H9 (cell line): Measurements from ENCODE around the gene PYGO2. TPM values are rescaled to one million over a fixed set of nuclear protein-coding genes. Genes with fewer than 3 reads are reported as not detected.
A peak's percentile ranks its signal among the peaks of the same experiment; 100 is the strongest.

Experiments used
- DNase-seq: peaks from one replicate; pipeline ENCODE4 v3.0.0-alpha.2; 2017
- H2AFZ ChIP-seq: one replicate; pipeline ENCODE4 v1.6.1; 2013; ENCODE audit warnings: mild to moderate bottlenecking, low read length, control low read depth, moderate library complexity
- H2AK5ac ChIP-seq: 2 replicates; pipeline ENCODE4 v1.6.1; 2013; ENCODE audit warnings: low read length, control low read depth, mixed read lengths; ENCODE audit not compliant: insufficient read length
- H2BK120ac ChIP-seq: one replicate; pipeline ENCODE4 v1.6.1; 2013; ENCODE audit warnings: low read depth, mild to moderate bottlenecking, low read length, control low read depth, inconsistent platforms; ENCODE audit not compliant: poor library complexity, severe bottlenecking
- H2BK12ac ChIP-seq: 2 replicates; pipeline ENCODE4 v1.6.1; 2013; ENCODE audit warnings: low read length, control low read depth, mixed read lengths, low read depth; ENCODE audit not compliant: insufficient read length
- H2BK15ac ChIP-seq: 2 replicates; pipeline ENCODE4 v1.6.1; 2013; ENCODE audit warnings: low read depth, low read length, control low read depth
- H2BK20ac ChIP-seq: one replicate; pipeline ENCODE4 v1.6.1; 2013; ENCODE audit warnings: low read depth, mild to moderate bottlenecking, low read length, control low read depth, inconsistent platforms; ENCODE audit not compliant: poor library complexity, severe bottlenecking
- H2BK5ac ChIP-seq: 2 replicates; pipeline ENCODE4 v1.6.1; 2013; ENCODE audit warnings: low read length, control low read depth, mixed read lengths; ENCODE audit not compliant: insufficient read length
- H3K14ac ChIP-seq: 2 replicates; pipeline ENCODE4 v1.6.1; 2013; ENCODE audit warnings: low read length, control low read depth; ENCODE audit not compliant: insufficient read depth
- H3K18ac ChIP-seq: 2 replicates; pipeline ENCODE4 v1.6.1; 2013; ENCODE audit warnings: low read depth, mild to moderate bottlenecking, mixed read lengths, low read length, control low read depth; ENCODE audit not compliant: insufficient read length
- H3K23ac ChIP-seq: 2 replicates; pipeline ENCODE4 v1.6.1; 2013; ENCODE audit warnings: low read length, control low read depth, mixed read lengths, low read depth; ENCODE audit not compliant: insufficient read length
- H3K23me2 ChIP-seq: 2 replicates; pipeline ENCODE4 v1.6.1; 2013; ENCODE audit warnings: low read depth, mild to moderate bottlenecking, mixed read lengths, low read length, control low read depth; ENCODE audit not compliant: insufficient read length, poor library complexity, severe bottlenecking
- H3K27ac ChIP-seq: 2 replicates; pipeline ENCODE4 v1.5.1; 2013; ENCODE audit warnings: low read length, control low read depth, mixed read lengths, low read depth; ENCODE audit not compliant: insufficient read length
- H3K27me3 ChIP-seq: 2 replicates; pipeline ENCODE4 v1.6.1; 2013; ENCODE audit warnings: low read length, control low read depth, inconsistent platforms; ENCODE audit not compliant: insufficient read depth
- H3K4ac ChIP-seq: 2 replicates; pipeline ENCODE4 v1.6.1; 2013; ENCODE audit warnings: low read depth, mild to moderate bottlenecking, control low read depth, inconsistent platforms, low read length, moderate library complexity
- H3K4me1 ChIP-seq: 2 replicates; pipeline ENCODE4 v1.6.1; 2013; ENCODE audit warnings: low read length, control low read depth, inconsistent platforms; ENCODE audit not compliant: insufficient read depth
- H3K4me2 ChIP-seq: 2 replicates; pipeline ENCODE4 v1.6.1; 2013; ENCODE audit warnings: low read length, control low read depth, mixed read lengths; ENCODE audit not compliant: insufficient read length, insufficient read depth
- H3K56ac ChIP-seq: 2 replicates; pipeline ENCODE4 v1.6.1; 2013; ENCODE audit warnings: low read depth, mild to moderate bottlenecking, mixed read lengths, low read length, control low read depth; ENCODE audit not compliant: insufficient read length
- H3K79me1 ChIP-seq: 2 replicates; pipeline ENCODE4 v1.6.1; 2013; ENCODE audit warnings: low read depth, mild to moderate bottlenecking, moderate library complexity, low read length, control low read depth, inconsistent platforms; ENCODE audit not compliant: insufficient read depth, poor library complexity, severe bottlenecking
- H3K79me2 ChIP-seq: 2 replicates; pipeline ENCODE4 v1.6.1; 2013; ENCODE audit warnings: low read length, control low read depth, inconsistent platforms; ENCODE audit not compliant: insufficient read depth
- H3K9ac ChIP-seq: 2 replicates; pipeline ENCODE4 v1.6.1; 2013; ENCODE audit warnings: low read length, control low read depth, mixed read lengths; ENCODE audit not compliant: insufficient read length; ENCODE audit errors: extremely low read depth
- H3K9me3 ChIP-seq: one replicate; pipeline ENCODE4 v1.6.1; 2013; ENCODE audit warnings: low read depth, low read length, inconsistent platforms; ENCODE audit not compliant: control insufficient read depth
- H3T11ph ChIP-seq: one replicate; pipeline ENCODE4 v1.6.1; 2013; ENCODE audit warnings: mild to moderate bottlenecking, low read length, control low read depth, inconsistent platforms
- H4K20me1 ChIP-seq: one replicate; pipeline ENCODE4 v1.6.1; 2013; ENCODE audit not compliant: control insufficient read depth, insufficient read length, insufficient read depth
- H4K5ac ChIP-seq: 2 replicates; pipeline ENCODE4 v1.6.1; 2013; ENCODE audit warnings: low read depth, mild to moderate bottlenecking, mixed read lengths, low read length, control low read depth; ENCODE audit not compliant: insufficient read length
- H4K8ac ChIP-seq: replicated peaks from 2 replicates; pipeline ENCODE4 v1.6.1; 2013; ENCODE audit warnings: low read length, control low read depth, mixed read lengths, low read depth; ENCODE audit not compliant: insufficient read length
- H4K91ac ChIP-seq: 2 replicates; pipeline ENCODE4 v1.6.1; 2013; ENCODE audit warnings: low read depth, mild to moderate bottlenecking, moderate library complexity, mixed read lengths, low read length, control low read depth; ENCODE audit not compliant: insufficient read length
- H3K27ac Mint-ChIP-seq, 3 experiments: 2 replicates in 2 of 3; 3 replicates in 1 of 3; pipeline ENCODE4 v1.8.0; 2020 to 2021; ENCODE audit warnings: mixed read lengths in 3 of 3, mild to moderate bottlenecking in 1 of 3, moderate library complexity in 1 of 3
- H3K27me3 Mint-ChIP-seq: 2 replicates; pipeline ENCODE4 v1.8.0; 2021; ENCODE audit warnings: low read depth, mild to moderate bottlenecking, moderate library complexity, mixed read lengths
- H3K36me3 Mint-ChIP-seq, 3 experiments: 2 replicates in 2 of 3; 3 replicates in 1 of 3; pipeline ENCODE4 v1.8.0; 2020 to 2021; ENCODE audit warnings: low read depth in 3 of 3, mixed read lengths in 3 of 3; ENCODE audit not compliant: insufficient read depth in 1 of 3
- H3K4me1 Mint-ChIP-seq, 2 experiments: 2 replicates each; pipeline ENCODE4 v1.8.0; 2020; ENCODE audit warnings: mixed read lengths in 2 of 2
- H3K4me3 Mint-ChIP-seq, 2 experiments: 2 replicates in 1 of 2; 3 replicates in 1 of 2; pipeline ENCODE4 v1.8.0; 2020 to 2021; ENCODE audit warnings: mild to moderate bottlenecking in 2 of 2, mixed read lengths in 2 of 2, moderate library complexity in 1 of 2
- H3K9me3 Mint-ChIP-seq, 2 experiments: 2 replicates in 1 of 2; 3 replicates in 1 of 2; pipeline ENCODE4 v1.8.0; 2020; ENCODE audit warnings: mild to moderate bottlenecking in 2 of 2, mixed read lengths in 2 of 2, moderate library complexity in 1 of 2
- CTCF ChIP-seq: fragments of 200-600 bp; sonication (generic); conservative IDR thresholded peaks from 3 replicates; pipeline ENCODE4 v1.8.0; 2021; ENCODE audit warnings: antibody characterized with exemption, mild to moderate bottlenecking
- WGBS: extraction: QIAGEN DNeasy Blood & Tissue Kit; methylation state at CpG from one replicate; pipeline ENCODE4 v1.1.7; 2013; ENCODE audit warnings: missing lambda C conversion rate, low lambda C conversion rate, mixed read lengths; ENCODE audit not compliant: insufficient read length; ENCODE audit errors: extremely low coverage; 5-methylcytosine and 5-hydroxymethylcytosine counted together
- total RNA-seq: library from RNA; stranded (reverse); gene quantifications from 2 replicates; pipeline ENCODE4 v1.2.1, GENCODE V29; 2021

PYGO2 gene
- total RNA-seq, 1 experiment from 2014 or later: 38.7 TPM

DNA sequence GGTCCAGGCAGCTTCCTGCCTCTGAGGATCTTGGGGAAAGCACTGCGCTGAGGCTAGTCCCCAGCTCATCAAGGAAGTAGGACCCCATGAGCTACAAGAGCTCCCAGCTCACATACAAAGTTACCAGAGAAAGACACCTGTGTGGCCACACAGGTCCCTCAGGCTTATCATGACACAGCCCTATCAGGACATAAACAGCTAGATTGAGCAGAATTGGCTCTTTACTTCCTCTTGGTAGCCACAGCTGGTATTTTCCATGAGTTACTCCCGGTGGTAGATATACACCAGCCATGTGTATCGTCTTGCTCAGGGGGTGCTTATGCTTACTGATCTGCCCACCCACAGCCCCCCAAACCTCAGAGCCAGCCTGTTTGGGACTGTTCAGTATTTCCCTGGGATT is 33.0 kb upstream of the PYGO2 start:
- Histone ChIP-seq H4K20me1 (no peaks in the 10 kb centered on the region), H3K9ac (no peak overlapping the region), H2AK5ac (no peak overlapping the region), H2BK12ac (no peak overlapping the region), H3K27ac (no peak overlapping the region), H3K23ac (no peak overlapping the region), H3K9me3 (no peaks in the 10 kb centered on the region), H2BK15ac (no peak overlapping the region), H2AFZ (no peak overlapping the region), H3K79me1 (no peaks in the 10 kb centered on the region), H4K91ac (no peak overlapping the region), H3K4me1 (no peaks in the 10 kb centered on the region; the same call in 1 of the 2 replicates), H3K14ac (no peak overlapping the region), H3K4ac (no peak overlapping the region), H3K27me3 (no peaks in the 10 kb centered on the region), H3K79me2 (no peaks in the 10 kb centered on the region), H3K56ac (no peak overlapping the region), H2BK20ac (no peak overlapping the region), H4K8ac (no peak overlapping the region), H4K5ac (no peak overlapping the region), H3K18ac (no peak overlapping the region), H3T11ph (no peak overlapping the region), H2BK5ac (no peak overlapping the region), H2BK120ac (no peak overlapping the region), H3K4me2 (no peak overlapping the region), H3K23me2 (peaks cover 4% of the 10 kb centered on the region)
- no CpG with 5 or more reads among the region's 3 CpGs for WGBS
- H3K27me3 Mint-ChIP-seq: peaks cover 3% of the 10 kb centered on the region
- peak; percentile 22 for DNase-seq
- no peak overlapping the region for H3K4me3 Mint-ChIP-seq
- H3K36me3 Mint-ChIP-seq: peaks cover 10 to 20% (median 17%) of the 10 kb centered on the region in 3 experiments; a peak in 6 of 7 replicates
- TF ChIP-seq CTCF: no peak
- no peak overlapping the region for H3K27ac Mint-ChIP-seq
- peaks cover 0 to 2% of the 10 kb centered on the region in 2 experiments; a peak in 2 of 5 replicates for H3K9me3 Mint-ChIP-seq
- H3K4me1 Mint-ChIP-seq: peaks cover 8 to 20% of the 10 kb centered on the region in 2 experiments
